ENCODE data around the gene GCH1.

- TF ChIP-seq EZH2 (IDR thresholded peaks at IDR 0.05; ENCODE audit: borderline replicate concordance, low read depth, low read length, poor library complexity, severe bottlenecking) = no peak
- no peak for TF ChIP-seq CTCF (conservative IDR thresholded peaks at IDR 0.05; ENCODE audit: low read depth, low read length)
These were observed 46.5 kb downstream of the GCH1 start for GRCh38 chr14:54856152-54856551.
